22Rv1 (cell line): Measurements from ENCODE around the gene COG5.

ENCODE experiments used
- CTCF ChIP-seq: fragments of 450-650 bp; IDR thresholded peaks from 2 replicates; pipeline ENCODE4 v1.5.1; 2017; ENCODE audit warnings: mild to moderate bottlenecking
- ZFX ChIP-seq: fragments of 450-650 bp; IDR thresholded peaks from 2 replicates; pipeline ENCODE4 v1.6.1; 2017; ENCODE audit warnings: antibody characterized with exemption, borderline replicate concordance

- no peak for TF ChIP-seq CTCF
- TF ChIP-seq ZFX: no peak
Measured at GRCh38 chr7:107570298-107570697, 6.6 kb upstream of the COG5 start.
